Suppressor macrophage treated with lipopolysaccharide for 1 hour (primary cell): ENCODE data around the gene PRKN.

Experiments
- DNase-seq, 3 donors: peaks; one replicate each; pipeline ENCODE4 v3.0.0-alpha.2; 2020 to 2022

Gene PRKN

DNA sequence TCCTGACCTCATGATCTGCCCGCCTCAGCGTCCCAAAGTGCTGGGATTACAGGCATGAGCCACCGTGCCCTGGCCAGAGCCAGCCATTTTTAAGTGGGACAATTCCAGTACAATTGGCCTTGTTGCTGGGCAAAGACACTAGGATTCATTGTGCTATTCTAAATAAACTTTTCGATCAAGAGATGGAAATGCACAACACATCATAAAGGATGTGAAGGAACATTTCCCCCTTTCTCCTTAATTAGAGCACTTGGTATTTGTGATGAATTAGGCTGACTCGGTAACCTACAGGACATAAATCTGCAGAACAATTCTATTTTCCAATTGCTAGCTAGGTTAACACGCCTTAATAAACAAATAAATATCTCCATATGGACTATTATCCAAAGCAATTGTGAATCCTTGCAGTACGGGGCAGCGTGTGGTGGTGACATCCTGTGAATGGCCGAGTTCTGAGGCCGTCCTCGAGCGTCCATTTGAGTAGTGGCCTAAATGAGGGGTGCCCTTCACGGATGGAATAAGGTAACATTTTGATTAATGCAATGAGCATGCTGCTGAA lies 1047.5 kb downstream of the PRKN start:
- DNase-seq = no peak

DNA sequence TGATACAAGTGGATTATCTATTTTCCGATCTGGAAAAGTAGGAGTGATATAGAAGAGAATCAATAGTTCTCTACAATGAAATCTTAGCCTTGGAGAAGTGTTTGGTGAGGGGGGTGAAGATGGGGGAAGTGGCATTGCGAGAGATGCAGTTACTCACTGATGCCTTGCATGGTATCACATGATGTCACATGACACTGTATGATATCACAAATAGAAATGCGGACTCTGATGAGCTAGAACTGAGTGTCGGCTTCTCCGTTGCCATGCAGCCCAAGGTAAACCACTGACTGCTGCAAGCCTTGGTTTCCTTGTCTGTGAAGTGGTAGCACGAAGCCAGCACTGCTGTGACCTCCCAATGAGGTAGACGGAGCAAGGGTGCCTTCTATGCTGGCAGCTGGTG lies 1050.4 kb downstream of the PRKN start:
- DNase-seq = no peak

- DNase-seq = no peak
Measured at GRCh38 chr6:161676586-161676985, 1051.0 kb downstream of the PRKN start.

DNA sequence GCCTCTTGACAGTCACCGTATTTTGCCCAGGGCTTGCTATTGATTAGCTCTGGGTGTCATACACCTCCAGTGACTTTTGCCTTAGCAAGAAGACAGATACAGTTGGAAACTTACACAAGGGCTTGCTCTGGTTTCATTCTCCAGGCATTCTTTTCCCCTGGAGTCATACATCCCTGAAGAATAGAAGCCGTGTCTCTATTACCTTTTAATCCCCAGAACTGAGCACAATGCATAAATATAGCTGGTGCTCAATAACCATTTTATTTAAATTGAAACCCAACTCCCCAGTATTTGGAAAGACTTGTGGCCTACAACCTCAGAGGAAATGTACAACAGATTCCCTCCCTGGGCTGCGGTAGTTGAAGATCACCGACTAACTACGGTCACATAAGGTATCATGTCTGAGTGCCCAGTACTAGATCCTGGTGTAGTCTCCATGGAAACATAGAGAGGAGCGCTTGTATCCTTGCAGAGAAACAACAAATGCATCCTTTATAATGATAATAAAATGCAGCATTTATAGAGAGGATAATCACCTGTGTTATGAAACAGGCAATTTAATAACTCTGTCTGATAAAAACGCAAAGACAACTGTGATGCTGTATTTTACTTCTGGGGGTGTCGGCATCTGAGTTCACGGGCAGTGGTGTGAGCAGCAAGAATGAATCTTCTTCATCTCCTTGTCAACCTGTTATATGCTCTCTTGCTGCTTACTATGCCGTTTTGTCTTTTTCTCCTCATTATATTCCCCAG lies 1052.5 kb downstream of the PRKN start:
- DNase-seq = no peak

DNA sequence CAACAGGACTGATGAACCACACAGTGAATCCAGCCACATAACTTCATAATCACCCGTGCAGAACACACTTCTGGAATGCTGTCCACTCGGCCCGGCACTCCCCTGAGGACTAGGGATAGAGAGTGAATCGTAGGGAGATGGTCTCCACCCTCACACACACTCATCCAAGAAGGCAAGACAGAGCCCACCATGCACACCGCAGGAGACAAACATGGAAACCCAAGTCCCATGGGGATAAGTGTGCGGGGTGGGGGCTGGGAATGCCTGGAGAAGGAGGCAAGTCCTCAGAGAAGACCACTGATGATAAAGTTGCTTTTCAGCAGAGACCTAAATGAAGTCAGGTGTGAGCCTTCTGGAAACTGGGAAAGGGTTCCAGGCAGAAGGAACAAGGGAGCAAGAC lies 1054.5 kb downstream of the PRKN start:
- no peak for DNase-seq

- no peak for DNase-seq
Measured at GRCh38 chr6:161671117-161671516, 1056.4 kb downstream of the PRKN start.

GRCh38 chr6:161668665-161669064 lies 1058.9 kb downstream of the PRKN start:
- DNase-seq = no peak

- DNase-seq = no peak
Measured at GRCh38 chr6:161667957-161668356, 1059.6 kb downstream of the PRKN start.

- no peak for DNase-seq
Measured at GRCh38 chr6:161663682-161664081, 1063.9 kb downstream of the PRKN start.

- no peak for DNase-seq
Measured at GRCh38 chr6:161660666-161661571, 1066.6 kb downstream of the PRKN start.

- no peak for DNase-seq
Measured at GRCh38 chr6:161658211-161658610, 1069.4 kb downstream of the PRKN start.

DNA sequence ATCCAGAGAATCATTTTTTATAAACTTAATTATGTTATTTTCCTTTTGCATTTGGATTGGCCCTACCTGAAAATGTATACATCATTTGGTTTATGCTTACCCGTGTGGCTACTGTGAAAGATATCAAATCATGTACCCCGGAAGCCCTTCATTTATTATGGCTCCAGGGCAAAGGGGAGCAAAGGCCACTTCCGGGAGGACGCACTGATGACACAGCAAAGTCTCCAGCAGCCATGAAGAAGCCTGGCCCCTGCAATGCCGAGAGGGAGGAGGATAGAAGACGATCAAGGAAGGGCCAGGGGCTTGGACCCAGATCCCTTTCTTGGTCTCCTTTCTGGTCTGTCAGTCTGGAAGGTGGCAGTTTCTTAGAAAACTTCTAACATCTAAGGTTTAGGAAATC lies 1073.4 kb downstream of the PRKN start:
- DNase-seq = no peak

DNA sequence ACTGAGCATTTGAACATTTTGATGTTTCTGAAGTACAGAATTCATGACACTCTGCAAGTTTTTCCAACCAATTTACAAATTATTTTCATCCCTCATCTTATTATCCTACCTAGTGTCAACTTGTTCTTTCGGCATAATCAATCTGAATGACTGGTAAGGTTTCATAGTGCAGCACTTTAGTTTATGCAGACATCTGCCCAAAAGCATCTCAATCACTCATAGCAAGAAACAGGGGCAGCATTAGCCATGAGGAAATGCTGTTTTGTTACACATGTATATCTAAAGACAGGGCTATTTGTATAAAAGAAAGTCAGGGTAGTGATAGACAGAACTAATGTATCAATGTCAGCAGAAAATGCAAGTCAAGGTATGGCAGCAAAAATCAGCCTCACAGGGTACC lies 1075.6 kb downstream of the PRKN start:
- no peak for DNase-seq

- DNase-seq = no peak
Measured at GRCh38 chr6:161649841-161650240, 1077.7 kb downstream of the PRKN start.

GRCh38 chr6:161649068-161649467 lies 1078.5 kb downstream of the PRKN start:
- no peak for DNase-seq

GRCh38 chr6:161647234-161647633 lies 1080.3 kb downstream of the PRKN start:
- DNase-seq = no peak

DNA sequence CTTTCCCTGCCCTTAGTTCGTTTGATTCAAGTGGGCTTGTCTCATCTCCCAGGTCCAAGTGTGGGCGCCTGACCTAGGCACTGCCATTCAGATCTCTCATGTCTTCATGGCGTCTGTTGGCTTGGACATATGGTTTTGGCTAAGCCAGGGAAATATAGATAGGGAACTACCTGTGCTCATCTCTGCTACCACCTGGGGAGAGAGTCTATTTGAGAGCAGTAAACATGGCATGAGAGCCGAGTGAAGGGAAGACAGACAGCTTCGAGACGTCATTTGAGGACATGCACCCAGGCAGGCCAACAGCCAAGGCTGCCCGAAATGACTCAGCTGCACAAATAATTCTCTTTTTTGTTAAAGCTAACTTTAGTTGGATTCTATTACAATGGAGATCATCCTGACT lies 1083.0 kb downstream of the PRKN start:
- DNase-seq = no peak

DNA sequence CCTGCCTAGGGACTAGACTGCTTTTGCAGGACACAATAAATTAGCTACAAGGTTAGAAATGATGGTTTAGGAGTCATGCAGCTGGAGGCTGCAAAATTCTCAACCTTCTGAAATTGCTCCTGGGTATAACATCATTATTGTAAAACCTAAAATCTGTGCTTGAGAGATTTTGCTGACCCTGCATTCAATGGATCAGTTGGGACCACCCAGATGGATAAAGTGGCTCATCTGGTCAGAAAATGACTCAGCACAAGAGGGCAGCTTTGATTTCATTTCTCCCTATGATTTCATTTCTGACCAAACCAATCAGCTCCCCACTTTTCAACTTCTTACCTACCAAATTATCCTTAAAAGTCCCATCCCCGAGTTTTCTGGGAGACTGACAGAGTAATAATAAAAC lies 1086.4 kb downstream of the PRKN start:
- no peak for DNase-seq

DNA sequence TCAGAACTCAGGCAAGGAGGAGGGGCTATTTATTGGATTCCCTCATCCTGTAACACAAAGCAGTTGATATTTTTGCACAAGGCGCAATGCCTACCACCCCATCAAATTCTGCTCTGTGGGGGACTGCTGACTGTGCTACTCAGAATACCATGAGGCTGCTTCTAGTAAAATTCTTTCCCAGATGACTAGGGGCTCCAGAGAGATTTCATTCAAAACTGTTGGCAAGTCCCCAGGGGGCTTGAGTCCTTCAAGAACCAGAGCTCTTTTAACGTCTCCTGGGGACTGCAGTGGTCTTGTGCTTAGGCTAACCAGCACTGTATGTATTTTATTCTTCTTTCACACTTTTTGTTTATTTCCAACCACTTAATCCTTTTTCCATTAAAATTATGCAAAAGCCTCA lies 1087.8 kb downstream of the PRKN start:
- no peak for DNase-seq

DNA sequence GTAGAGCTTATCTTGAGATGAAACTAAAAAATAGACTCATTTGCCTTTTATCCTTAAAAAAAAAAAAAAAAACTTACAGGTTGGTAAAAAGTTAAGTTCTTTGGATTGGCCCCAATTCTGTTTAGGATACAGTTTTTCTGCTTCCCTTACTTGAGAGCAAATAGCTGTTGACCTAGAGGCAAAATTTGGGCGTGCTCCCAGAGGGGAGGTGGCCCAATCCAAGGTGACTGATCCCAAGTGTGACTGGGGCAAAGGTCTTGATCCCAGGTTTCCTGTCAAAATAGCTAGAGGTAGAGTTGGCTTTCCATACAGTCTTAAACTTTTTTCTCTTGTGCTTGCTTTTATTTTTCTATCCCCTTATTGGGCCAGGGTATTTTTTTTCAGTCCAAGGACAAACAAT lies 1089.9 kb downstream of the PRKN start:
- DNase-seq = no peak

GRCh38 chr6:161636882-161637430 lies 1090.6 kb downstream of the PRKN start:
- no peak for DNase-seq

GRCh38 chr6:161635975-161636374 lies 1091.6 kb downstream of the PRKN start:
- no peak for DNase-seq

DNA sequence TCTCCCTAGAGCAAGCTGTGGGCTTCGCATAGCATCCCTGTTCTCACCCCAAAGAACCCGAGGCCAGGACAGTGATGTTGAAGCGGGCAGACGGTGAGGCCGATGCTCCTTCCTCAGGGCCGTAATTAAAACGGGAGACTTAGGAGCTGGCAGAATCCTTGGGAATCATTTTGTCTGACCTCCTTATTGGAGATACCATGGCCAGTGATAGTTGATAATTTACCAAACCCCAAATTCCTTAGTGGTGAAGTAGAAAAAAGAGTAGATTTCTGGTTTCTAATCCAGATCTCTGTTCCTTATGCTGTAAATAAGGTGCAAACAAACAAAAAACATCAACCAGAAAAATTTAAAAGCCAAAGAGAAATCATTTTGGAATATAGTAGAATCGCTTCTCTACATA lies 1092.7 kb downstream of the PRKN start:
- DNase-seq = no peak
